B cell (primary cell): ENCODE measurements around the gene MPZL3.

Experiments
- CTCF ChIP-seq: fragments of 200-600 bp; IDR thresholded peaks from one replicate; pipeline ENCODE4 v1.8.0; 2022; ENCODE audit warnings: antibody characterized with exemption, mild to moderate bottlenecking
- EZH2 ChIP-seq: IDR thresholded peaks from 2 replicates; pipeline ENCODE4 v1.6.1; 2012; ENCODE audit warnings: borderline replicate concordance, low read depth, mild to moderate bottlenecking, moderate library complexity, low read length; ENCODE audit not compliant: insufficient read depth, poor library complexity, severe bottlenecking

GRCh38 chr11:118265954-118266353 lies 13.8 kb upstream of the MPZL3 start:
- TF ChIP-seq CTCF: no peak
- TF ChIP-seq EZH2: no peak
